Heart left ventricle (tissue), 13 donors: ENCODE measurements around the gene HS1BP3.

Experiments used
- POLR2A ChIP-seq, 2 donors: fragments of 450-650 bp; IDR thresholded peaks; one replicate each; pipeline ENCODE4 v1.6.1; 2017; ENCODE audit warnings: antibody characterized with exemption in 2 of 2, mild to moderate bottlenecking in 2 of 2, moderate library complexity in 2 of 2
- TF ChIP-seq, protein P1 (sequence below), 12 donors: fragments of 200-600 bp; sonication (generic) in 4 of 12; IDR thresholded peaks; one replicate each; pipeline versions ENCODE4 v1.5.0 to v1.8.0; 2018 to 2022; ENCODE audit warnings: antibody characterized with exemption in 12 of 12, mild to moderate bottlenecking in 5 of 12
- donor health status: ischemic (EF 13 %, LVEDD 7.1; RV severe dilation, severe dysfunction).
- donor health status: DM: no; HTN: yes; CAD: no.
- donor health status: DM: no; HTN: no; CAD: no.
- donor health status: ischemic (EF 25% LVEDD 6.9; RV normal size, moderate dysfunction).
- donor health status: ischemic (EF 25% LVEDD 5.7; RV mildly dilated, moderate dysfunction).
- donor health status: ischemic (EF 35%, LVEDD 5.7; RV mildly dilated, moderate dysfunction).
- donor health status: nonischemic (EF 11% LVEDD 7.7; RV severe dilation, severe dysfunction).
- donor health status: DM: yes; HTN: yes; CAD: no.
- donor health status: PGD.
- donor health status: ischemic (EF 29% LVEDD 5.4; RV normal size, mild dysfunction).
- donor health status: nonischemic (EF 23%, LVEDD 6.1; RV moderate dilation, normal function).

DNA sequence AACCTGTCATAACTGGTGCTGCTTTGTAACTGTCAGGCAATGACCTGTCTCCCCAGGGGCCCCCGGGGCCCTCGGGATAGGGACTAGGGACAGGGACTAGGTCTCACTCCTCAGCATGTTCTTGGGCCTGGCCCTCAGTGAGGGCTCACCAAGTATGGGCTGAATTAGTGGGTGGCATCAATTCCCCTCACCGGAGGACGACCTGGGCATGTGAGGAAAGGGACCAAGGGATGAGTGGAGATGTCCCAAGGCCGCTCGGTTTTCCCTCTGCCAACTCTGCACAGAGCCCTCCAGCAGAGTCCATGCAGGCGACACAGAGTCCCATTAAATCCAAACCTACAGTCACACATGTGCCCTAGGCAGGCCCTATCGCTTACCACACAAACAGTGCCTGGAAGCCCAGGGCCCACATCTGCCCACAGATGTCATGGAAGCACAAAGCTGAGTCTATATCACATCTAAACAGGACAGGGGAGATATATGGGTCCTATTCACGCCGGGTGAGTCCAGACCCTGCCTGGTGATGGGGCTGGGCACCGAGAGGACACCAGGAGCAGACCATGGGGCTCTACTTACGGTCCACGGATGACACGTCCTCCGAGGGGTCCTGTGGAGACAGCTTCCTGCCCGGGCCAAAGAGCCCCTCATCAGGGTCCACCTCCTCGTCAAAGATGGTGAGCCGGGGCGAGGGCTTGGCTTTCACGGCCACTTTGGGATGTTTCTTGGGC is 26.6 kb downstream of the HS1BP3 start:
- TF ChIP-seq, protein P1, sequence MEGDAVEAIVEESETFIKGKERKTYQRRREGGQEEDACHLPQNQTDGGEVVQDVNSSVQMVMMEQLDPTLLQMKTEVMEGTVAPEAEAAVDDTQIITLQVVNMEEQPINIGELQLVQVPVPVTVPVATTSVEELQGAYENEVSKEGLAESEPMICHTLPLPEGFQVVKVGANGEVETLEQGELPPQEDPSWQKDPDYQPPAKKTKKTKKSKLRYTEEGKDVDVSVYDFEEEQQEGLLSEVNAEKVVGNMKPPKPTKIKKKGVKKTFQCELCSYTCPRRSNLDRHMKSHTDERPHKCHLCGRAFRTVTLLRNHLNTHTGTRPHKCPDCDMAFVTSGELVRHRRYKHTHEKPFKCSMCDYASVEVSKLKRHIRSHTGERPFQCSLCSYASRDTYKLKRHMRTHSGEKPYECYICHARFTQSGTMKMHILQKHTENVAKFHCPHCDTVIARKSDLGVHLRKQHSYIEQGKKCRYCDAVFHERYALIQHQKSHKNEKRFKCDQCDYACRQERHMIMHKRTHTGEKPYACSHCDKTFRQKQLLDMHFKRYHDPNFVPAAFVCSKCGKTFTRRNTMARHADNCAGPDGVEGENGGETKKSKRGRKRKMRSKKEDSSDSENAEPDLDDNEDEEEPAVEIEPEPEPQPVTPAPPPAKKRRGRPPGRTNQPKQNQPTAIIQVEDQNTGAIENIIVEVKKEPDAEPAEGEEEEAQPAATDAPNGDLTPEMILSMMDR (IDR thresholded peaks at IDR 0.05), result no peak
- TF ChIP-seq POLR2A (IDR thresholded peaks at IDR 0.05), result no peak
